OCI-LY3 (cell line): Measurements from ENCODE around the gene SHBG.

Source experiments
- H2AFZ ChIP-seq: fragments of 200-600, 300-600 bp; shearing (Covaris generic); 2 replicates; pipeline ENCODE4 v1.6.0; 2014; ENCODE audit warnings: antibody characterized with exemption, low read depth, low read length
- H3K27ac ChIP-seq: fragments of 200-600, 300-600 bp; sonication (generic); 2 replicates; pipeline ENCODE4 v1.5.1; 2014; ENCODE audit warnings: mild to moderate bottlenecking, low read length, moderate library complexity, mixed read lengths
- H3K27me3 ChIP-seq: fragments of 200-600, 300-600 bp; sonication (generic); 2 replicates; pipeline ENCODE4 v1.6.1; 2014; ENCODE audit warnings: low read depth, low read length, mixed read lengths
- H3K36me3 ChIP-seq: fragments of 200-600, 300-600 bp; sonication (generic); replicated peaks from 2 replicates; pipeline ENCODE3; 2014; ENCODE audit warnings: low read depth, low read length, mixed read lengths
- H3K4me1 ChIP-seq: fragments of 300-600, 200-600 bp; sonication (generic); 2 replicates; pipeline ENCODE4 v1.6.1; 2014; ENCODE audit warnings: low read length, mixed read lengths
- H3K4me2 ChIP-seq: fragments of 200-600, 300-600 bp; sonication (generic); 2 replicates; pipeline ENCODE4 v1.6.1; 2014; ENCODE audit warnings: low read length, mixed read lengths
- H3K4me3 ChIP-seq: fragments of 300-600, 200-600 bp; sonication (generic); 2 replicates; pipeline ENCODE4 v1.5.1; 2014; ENCODE audit warnings: antibody characterized with exemption, mild to moderate bottlenecking, low read length, moderate library complexity
- H3K79me2 ChIP-seq: fragments of 300-600, 200-600 bp; shearing (Covaris generic); 2 replicates; pipeline ENCODE4 v1.6.1; 2014; ENCODE audit warnings: mild to moderate bottlenecking, low read length, mixed read lengths
- H3K9ac ChIP-seq: fragments of 300-600, 200-600 bp; shearing (Covaris generic); 2 replicates; pipeline ENCODE4 v1.6.0; 2014; ENCODE audit warnings: mild to moderate bottlenecking, low read length, moderate library complexity
- H3K9me3 ChIP-seq: fragments of 200-600, 300-600 bp; shearing (Covaris generic); 2 replicates; pipeline ENCODE4 v1.6.1; 2014; ENCODE audit warnings: low read length, mixed read lengths; ENCODE audit not compliant: insufficient read depth
- H4K20me1 ChIP-seq: fragments of 200-600, 300-600 bp; sonication (generic); 2 replicates; pipeline ENCODE4 v1.6.1; 2016; ENCODE audit warnings: low read length, mixed read lengths; ENCODE audit not compliant: insufficient read depth
- EZH2phosphoT487 ChIP-seq: fragments of 200-600 bp; shearing (Covaris generic); IDR thresholded peaks from 2 replicates; pipeline ENCODE4 v1.6.1; 2018; ENCODE audit warnings: antibody characterized with exemption, mixed run types, low read depth
- TF ChIP-seq, protein P1 (sequence below): fragments of 200-600, 300-600 bp; sonication (generic); IDR thresholded peaks from 2 replicates; pipeline ENCODE4 v1.5.1; 2014; ENCODE audit warnings: antibody characterized with exemption, low read length, low read depth

Gene SHBG

DNA sequence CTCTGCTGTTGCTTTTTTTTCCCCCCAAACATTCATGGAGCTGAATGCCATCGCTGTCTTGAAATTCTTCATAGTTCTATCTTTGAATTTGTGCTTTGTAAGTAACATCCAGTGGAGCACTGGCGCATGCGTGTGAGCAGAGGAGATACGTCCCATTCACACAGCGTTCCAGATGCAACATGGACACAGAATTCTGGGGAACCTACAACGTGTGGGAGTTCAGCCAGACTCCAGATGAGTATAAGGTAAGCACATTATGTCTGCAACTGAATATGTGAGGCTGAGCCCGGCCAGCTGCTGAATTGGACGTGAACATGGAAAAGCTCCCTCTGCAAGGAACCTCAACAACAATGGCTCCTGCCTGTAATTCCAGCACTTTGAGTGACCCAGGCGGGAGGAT is 16.5 kb downstream of the SHBG start:
- Histone ChIP-seq H3K9me3 (no peaks in the 10 kb centered on the region), H3K36me3 (no peaks in the 10 kb centered on the region), H3K9ac (no peak overlapping the region), H3K27me3 (no peaks in the 10 kb centered on the region), H3K27ac (no peak overlapping the region), H3K4me2 (no peak overlapping the region), H3K4me3 (no peak overlapping the region), H3K79me2 (no peaks in the 10 kb centered on the region), H4K20me1 (no peaks in the 10 kb centered on the region), H2AFZ (no peak overlapping the region), H3K4me1 (peaks cover 4% of the 10 kb centered on the region; the same call in 1 of the 2 replicates)
- TF ChIP-seq, protein P1, sequence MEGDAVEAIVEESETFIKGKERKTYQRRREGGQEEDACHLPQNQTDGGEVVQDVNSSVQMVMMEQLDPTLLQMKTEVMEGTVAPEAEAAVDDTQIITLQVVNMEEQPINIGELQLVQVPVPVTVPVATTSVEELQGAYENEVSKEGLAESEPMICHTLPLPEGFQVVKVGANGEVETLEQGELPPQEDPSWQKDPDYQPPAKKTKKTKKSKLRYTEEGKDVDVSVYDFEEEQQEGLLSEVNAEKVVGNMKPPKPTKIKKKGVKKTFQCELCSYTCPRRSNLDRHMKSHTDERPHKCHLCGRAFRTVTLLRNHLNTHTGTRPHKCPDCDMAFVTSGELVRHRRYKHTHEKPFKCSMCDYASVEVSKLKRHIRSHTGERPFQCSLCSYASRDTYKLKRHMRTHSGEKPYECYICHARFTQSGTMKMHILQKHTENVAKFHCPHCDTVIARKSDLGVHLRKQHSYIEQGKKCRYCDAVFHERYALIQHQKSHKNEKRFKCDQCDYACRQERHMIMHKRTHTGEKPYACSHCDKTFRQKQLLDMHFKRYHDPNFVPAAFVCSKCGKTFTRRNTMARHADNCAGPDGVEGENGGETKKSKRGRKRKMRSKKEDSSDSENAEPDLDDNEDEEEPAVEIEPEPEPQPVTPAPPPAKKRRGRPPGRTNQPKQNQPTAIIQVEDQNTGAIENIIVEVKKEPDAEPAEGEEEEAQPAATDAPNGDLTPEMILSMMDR = no peak
- TF ChIP-seq EZH2phosphoT487 = no peak

- Histone ChIP-seq H3K9ac (no peak overlapping the region), H3K27ac (no peak overlapping the region), H3K4me2 (no peak overlapping the region), H2AFZ (no peak overlapping the region), H4K20me1 (no peaks in the 10 kb centered on the region), H3K79me2 (no peaks in the 10 kb centered on the region), H3K9me3 (no peaks in the 10 kb centered on the region), H3K27me3 (no peaks in the 10 kb centered on the region), H3K4me1 (peaks cover 4% of the 10 kb centered on the region; the same call in 1 of the 2 replicates), H3K4me3 (no peak overlapping the region), H3K36me3 (no peaks in the 10 kb centered on the region)
- TF ChIP-seq, protein P1 = no peak
- TF ChIP-seq EZH2phosphoT487 = no peak
Measured at GRCh38 chr17:7647018-7647417, 17.1 kb downstream of the SHBG start.

- no peak within 1 kb of the TSS for H2AFZ ChIP-seq
Measured at GRCh38 chr17:7650509-7651096, 20.7 kb downstream of the SHBG start, which contains the start of gene ATP1B2. TSS of gene ATP1B2 (plus strand) at chr17:7650926. CDS start at chr17:7651519, 593 bp downstream.

DNA sequence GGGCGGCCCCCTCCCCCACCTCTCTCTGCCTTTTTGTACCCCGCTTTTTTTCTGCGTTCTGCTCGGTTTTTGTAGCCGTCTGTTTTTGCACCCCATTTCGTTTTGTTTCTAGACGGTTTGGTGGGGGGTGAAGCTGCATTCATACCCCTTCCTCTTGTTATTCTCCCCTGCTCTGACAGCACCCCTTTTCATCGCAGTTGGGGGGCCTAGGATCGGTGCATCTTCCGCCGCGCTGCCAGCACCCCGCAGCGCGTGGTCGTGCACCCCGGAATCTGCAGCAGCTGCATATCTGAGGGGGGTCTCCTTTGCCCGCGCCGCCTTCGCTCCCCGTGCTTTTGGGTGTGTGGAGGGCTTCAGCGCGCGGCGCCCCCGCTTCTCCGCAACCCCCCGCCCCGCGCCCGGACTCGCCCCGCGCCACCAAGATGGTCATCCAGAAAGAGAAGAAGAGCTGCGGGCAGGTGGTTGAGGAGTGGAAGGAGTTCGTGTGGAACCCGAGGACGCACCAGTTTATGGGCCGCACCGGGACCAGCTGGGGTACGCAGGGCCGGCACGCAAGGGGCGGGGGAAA is 21.2 kb downstream of the SHBG start:
- H2AFZ ChIP-seq = no peak overlapping the region

More at GRCh38 chr17:7650509-7651096, 20.7 kb downstream of the SHBG start, which contains the start of gene ATP1B2:
- H3K9me3 ChIP-seq = no peaks in the 10 kb centered on the region
- H3K79me2 ChIP-seq = no peaks in the 10 kb centered on the region
- no peaks in the 10 kb centered on the region for H3K4me1 ChIP-seq
- TF ChIP-seq, protein P1 = no peak
- no peak for TF ChIP-seq EZH2phosphoT487
- no peak within 1 kb of the TSS for H3K9ac ChIP-seq
- no peak within 1 kb of the TSS for H3K27ac ChIP-seq
- no peak within 1 kb of the TSS for H3K4me3 ChIP-seq
- no peaks in the 10 kb centered on the region for H4K20me1 ChIP-seq
- H3K27me3 ChIP-seq = no peaks in the 10 kb centered on the region
- no peaks in the 10 kb centered on the region for H3K36me3 ChIP-seq
- H3K4me2 ChIP-seq = no peak within 1 kb of the TSS

More for the DNA sequence above, 21.2 kb downstream of the SHBG start:
- H3K4me1 ChIP-seq = no peaks in the 10 kb centered on the region
- no peak overlapping the region for H3K4me2 ChIP-seq
- H4K20me1 ChIP-seq = no peaks in the 10 kb centered on the region
- no peak overlapping the region for H3K9ac ChIP-seq
- H3K27me3 ChIP-seq = no peaks in the 10 kb centered on the region
- no peak for TF ChIP-seq EZH2phosphoT487
- TF ChIP-seq, protein P1 = no peak
- H3K27ac ChIP-seq = no peak overlapping the region
- no peak overlapping the region for H3K4me3 ChIP-seq
- H3K36me3 ChIP-seq = no peaks in the 10 kb centered on the region
- no peaks in the 10 kb centered on the region for H3K79me2 ChIP-seq
- no peaks in the 10 kb centered on the region for H3K9me3 ChIP-seq
